Activated CD4-positive, CD25-positive, alpha-beta regulatory T cell treated with anti-CD3 and anti-CD28 coated beads, Interleukin-2, amount 50 U/mL, for 16 hours (primary cell): Measurements from ENCODE around the gene PTGDR.

Experiments
- DNase-seq: peaks from one replicate; pipeline ENCODE4 v3.0.0-alpha.2; 2020; ENCODE audit warnings: low read depth, low spot score

PTGDR gene, protein sequence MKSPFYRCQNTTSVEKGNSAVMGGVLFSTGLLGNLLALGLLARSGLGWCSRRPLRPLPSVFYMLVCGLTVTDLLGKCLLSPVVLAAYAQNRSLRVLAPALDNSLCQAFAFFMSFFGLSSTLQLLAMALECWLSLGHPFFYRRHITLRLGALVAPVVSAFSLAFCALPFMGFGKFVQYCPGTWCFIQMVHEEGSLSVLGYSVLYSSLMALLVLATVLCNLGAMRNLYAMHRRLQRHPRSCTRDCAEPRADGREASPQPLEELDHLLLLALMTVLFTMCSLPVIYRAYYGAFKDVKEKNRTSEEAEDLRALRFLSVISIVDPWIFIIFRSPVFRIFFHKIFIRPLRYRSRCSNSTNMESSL

DNA sequence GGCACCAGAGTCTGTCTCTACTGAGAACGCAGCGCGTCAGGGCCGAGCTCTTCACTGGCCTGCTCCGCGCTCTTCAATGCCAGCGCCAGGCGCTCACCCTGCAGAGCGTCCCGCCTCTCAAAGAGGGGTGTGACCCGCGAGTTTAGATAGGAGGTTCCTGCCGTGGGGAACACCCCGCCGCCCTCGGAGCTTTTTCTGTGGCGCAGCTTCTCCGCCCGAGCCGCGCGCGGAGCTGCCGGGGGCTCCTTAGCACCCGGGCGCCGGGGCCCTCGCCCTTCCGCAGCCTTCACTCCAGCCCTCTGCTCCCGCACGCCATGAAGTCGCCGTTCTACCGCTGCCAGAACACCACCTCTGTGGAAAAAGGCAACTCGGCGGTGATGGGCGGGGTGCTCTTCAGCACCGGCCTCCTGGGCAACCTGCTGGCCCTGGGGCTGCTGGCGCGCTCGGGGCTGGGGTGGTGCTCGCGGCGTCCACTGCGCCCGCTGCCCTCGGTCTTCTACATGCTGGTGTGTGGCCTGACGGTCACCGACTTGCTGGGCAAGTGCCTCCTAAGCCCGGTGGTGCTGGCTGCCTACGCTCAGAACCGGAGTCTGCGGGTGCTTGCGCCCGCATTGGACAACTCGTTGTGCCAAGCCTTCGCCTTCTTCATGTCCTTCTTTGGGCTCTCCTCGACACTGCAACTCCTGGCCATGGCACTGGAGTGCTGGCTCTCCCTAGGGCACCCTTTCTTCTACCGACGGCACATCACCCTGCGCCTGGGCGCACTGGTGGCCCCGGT lies at the start of gene PTGDR:
PTGDR (plus strand) TSS at position 198 of the 778 bp plus-strand sequence; CDS start at position 315, 117 bp downstream.
- DNase-seq = no peak

DNA sequence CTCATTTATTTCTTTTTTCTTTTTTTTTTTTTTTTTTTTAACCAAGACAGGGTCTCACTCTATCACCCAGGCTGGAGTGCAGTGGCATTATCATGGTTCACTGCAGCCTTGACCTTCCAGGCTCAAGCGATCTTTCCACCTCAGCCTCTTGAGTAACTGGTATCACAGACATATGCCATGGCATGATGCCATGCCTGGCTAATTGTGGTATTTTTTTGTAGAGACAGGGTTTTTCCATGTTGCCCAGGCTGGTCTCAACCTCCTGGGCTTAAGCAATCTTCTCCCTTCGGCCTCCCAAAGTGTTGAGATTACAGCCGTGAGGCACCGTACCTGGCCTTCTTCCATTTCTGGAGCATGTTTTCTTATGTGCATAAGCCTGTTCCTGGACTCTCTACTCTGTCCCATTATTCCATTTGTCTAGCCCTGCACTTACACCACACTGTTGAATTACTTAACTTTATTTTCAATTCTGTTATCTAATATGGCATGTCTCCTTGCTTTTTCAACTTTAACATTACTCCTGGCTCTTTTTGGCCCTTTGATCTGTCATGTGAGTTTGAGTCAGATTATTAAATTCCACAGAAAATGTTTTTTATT lies 47.9 kb upstream of the PTGDR start:
- DNase-seq = no peak

DNA sequence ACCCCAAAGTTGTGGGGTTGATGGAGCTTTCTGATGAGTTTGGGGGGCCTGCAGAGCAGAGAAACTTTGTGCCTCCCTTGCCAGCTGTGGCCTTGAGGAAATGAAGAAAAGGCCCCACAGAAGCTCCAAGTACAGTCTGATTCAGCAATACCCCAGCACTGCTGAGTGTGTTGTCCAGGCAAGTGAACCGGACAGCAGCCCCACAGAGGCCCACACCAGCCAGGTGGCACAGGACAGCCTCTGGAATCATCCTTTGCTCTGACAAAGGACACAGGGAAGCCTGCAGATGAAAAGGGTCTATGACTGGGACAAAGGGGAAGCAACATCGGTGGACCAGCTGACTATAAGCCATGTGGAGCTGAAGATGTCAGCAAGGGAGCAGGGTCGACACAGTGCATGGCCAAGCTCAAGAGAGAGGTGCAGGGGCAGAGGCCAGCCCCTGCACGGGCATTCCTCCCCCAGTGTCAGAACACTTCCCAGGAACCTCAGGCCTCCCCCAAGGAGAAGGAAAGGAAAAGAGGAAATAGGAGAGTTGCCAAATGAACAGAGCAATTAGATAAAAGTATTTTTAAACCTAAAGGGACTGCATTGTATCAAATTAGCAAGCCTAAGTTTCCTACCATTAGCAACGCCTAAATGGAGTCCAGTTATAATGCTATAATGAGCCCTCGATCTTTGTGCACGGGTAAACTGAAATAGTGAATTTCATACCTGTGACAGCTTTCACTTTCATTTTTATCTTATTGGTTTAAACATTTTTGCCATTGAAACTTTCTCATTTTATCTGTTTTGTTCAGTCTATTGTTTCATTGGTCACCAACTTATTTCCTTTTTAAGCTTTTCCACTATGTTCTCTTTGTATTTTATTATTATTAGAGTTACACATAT lies 46.3 kb upstream of the PTGDR start:
- DNase-seq = no peak

DNA sequence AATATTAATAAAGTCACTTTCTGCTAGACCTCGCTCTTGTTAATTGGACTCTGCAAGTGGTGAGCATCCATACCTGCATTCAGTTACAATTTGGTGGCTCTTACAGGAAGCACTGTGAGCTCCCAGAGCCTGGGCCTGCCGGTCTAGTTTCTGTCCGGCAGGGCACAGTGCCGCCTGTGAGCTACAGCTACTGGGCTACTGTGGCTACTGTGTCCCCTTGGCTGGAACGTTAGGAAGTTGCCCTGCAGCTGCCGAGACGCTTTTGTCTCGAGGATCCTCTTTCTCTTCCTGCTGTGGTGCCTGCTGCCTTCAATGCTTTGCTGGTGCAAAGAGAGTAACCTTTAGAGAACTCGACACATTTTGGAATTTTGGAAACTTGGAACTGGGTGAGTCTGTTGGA lies 44.6 kb upstream of the PTGDR start:
- no peak for DNase-seq

DNA sequence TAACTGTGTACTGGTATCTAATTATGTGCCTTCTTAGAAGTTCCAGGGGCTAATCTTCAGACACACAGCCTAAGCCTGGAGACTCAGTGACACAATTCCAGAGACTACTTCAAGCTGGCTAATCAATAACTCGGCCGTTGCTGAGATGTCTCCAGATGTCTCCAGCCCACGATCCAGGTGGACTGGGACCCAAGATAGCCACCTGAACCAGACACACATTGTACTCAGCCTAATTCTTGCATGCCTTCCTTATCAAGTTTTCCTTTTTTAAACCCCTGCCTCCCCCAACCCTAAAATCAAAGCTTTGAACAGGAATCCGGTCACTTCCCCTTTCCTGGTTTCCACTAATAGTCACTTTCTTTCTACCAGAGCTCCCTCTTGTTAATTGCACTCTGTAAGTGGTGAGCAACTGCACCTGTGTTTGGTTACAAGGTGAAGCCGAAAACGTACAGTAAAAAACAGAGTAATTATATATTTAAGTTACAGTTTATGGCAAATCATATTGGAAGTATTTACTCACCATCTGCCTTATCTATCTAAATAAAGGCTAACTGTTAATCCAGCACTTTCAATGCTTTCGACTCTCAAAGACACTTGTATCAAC lies 39.8 kb upstream of the PTGDR start:
- no peak for DNase-seq

DNA sequence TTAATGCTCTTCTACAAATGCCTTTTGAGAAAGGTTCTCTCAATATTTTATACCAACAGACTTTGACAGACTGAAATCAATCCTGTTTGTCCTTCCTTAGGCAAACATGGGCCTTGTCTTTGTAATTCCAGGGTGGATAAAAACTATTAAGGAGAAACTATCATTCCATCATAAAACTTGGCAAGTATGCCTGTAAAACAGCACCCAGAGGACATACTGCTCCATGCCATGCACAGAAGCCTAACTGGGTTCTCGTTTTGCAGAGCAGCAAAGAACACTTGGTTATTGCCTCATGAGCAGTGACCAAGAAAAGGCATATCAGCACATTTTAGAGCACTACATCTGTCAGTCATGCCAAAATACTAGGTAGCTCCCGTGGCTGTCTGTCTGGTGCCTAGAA lies 33.8 kb upstream of the PTGDR start:
- no peak for DNase-seq

DNA sequence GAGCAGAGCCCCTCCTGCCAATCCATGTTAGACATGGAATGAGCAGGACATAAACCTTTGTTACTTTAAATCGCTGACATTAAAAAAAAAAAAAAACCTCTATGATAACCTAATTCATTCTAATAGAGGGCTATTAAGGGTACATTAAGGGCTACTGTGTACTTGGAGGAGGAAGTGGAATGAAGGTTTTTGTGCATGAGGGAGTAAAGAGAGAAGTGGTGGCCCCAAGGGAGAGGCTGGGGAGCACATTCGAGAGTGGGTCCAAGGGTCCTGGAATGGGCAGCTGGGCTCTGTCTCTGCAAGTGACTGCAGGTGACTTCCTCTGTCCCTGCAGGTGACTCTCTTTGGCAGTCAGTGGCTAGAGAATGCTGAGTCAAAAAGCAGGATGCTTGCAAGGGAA lies 32.1 kb upstream of the PTGDR start:
- DNase-seq = no peak

DNA sequence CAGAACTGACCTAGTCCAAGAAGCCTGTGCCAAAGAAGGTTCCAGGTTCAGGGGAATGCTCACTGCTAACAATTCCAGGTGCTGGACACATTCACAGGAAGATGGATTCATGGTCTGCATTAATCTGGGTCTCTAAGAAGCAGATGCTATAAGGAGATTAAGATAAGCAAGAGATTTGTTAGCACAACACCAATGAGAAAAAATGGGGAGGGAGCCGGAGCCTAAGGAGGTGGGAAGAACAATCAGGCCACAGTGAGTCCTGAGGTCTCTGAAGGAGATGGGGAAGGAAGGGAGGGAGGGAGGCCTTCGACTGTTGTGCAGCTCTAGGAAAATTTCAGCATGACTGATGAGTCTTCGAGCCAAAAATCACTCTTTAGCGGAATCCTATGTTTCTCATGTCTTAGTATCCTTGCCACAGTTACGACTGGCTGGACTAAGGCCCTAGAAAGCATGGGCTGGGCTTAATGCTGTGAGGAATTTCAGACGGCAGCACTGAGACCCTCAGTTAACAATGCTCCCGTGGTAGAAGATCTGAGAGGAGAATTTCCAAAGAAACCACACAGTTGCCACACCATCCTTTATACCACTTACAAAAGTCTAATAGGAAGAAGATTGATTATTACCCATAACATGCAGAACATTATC lies 31.5 kb upstream of the PTGDR start:
- no peak for DNase-seq

DNA sequence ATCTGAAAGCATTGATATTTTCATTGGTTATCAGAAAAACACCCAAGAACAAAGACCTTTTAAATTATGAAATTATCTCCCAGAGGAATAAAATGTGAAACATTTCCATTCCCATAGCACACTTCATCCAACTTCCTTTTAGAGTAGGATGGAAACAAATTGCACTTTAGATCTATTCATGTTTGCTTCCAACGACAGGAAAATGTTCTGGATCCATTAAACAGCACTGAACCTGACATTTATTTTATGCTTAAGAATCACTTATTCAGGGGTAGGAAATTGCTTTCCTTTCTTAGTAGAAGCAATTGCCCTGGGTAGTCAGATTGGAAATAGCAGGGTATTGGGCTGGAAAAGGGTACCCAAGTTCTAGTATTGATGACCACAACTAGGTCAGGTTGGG lies 28.8 kb upstream of the PTGDR start:
- DNase-seq = no peak

DNA sequence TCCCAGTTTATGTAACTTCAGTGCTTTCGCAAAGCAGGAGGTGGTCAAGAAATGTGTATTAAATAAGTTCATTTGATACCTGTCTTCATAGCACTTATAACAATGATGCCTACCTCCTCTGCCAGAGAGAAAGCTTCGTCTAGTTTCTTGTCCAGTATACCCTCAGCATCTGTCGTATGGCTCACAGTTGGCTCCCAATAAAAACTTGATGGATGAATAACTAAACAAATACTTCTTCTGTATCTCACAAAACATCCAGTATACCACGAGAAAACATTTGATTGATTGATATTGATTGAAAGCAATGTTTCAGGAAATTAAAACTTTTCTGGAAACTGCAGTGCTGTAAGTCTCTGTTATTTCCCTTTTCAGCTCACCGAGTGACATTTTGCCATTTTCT lies 26.9 kb upstream of the PTGDR start:
- DNase-seq = no peak

DNA sequence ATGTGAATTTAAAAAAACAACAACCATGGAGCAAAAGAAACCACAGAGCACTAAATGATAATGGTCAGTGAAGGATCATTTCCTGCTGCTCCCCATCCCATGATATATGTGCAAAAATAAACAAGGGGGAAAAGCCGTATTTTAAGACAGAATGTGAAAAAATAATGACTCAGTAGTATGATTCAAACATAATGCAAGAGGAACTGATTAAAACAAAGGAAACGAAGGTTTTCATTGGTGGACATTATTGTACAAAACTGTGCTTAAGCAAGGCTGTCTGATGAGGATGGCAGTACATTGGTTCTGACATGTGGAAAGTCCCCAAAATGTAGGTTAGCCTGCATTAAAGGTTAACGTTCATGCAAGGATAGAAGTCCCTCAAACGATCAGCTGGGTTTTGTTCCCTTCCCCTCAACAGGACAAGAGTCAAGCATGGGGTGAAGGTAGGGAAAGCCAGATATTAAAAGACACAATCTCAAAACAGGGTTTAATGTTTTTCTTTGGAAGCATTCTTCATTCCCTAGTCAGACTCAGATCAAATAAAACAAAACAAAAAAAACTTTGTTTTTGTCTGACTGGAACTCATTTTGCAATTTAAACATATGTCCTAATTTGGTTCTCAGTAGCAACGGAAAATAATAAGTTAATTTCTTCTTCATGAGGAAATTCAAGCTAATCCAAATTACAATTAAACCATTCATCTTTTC lies 26.3 kb upstream of the PTGDR start:
- no peak for DNase-seq

DNA sequence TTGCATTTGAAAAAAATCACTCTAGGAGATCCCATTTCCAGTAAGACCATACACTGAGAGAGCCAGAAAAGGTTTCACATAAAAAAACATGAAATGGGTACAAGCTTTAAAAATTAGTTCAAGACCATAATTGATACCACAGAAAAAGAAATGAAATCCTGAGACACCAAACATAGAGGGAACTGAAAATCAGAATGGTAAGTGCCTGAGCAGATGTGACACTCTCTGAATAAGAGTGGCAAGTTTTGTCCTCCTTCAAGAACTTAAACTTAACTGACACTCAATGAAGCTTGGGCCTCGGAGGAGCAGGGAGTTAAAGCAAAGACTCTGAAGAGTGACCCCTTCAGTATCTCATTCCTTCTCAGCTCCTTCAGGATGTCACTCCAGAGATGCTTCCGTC lies 23.2 kb upstream of the PTGDR start:
- no peak for DNase-seq

DNA sequence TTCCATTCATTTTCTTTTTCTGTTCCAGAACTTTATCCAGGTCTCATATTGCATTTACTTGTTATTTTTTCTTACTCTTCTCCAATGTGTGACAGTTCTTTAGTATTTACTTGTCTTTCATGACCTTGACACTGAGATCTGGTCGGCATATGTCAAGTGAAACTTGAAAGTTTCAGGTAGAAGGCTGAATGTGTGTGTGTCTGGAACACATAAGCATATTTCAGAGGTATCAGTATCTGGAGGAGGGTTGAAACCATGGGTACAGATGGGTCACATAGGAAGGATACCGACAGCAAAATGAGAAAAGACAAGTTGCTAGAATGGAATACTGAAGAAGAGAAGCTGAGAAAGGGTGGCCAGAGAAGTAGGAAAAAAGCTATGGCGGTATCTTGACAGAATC lies 22.5 kb upstream of the PTGDR start:
- no peak for DNase-seq

DNA sequence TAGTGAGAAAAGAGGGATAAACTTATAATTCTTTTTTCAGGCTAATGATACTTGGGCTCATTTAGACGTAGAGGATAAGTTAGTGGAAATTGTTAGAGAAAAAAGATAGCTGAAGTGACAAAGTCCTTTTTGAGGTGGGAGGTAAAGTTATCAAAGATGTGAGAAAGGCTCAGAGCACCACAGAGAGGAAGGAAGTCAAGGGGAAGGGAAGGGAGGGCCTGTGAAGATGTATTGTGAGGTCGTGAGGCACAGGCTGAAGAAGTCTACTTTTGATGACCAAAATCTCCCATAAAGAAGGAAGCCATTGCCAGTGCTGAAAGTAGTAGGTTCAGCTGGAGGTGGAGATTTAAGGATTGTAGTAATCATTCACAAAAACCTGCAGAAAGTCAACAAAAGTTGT lies 19.4 kb upstream of the PTGDR start:
- no peak for DNase-seq

DNA sequence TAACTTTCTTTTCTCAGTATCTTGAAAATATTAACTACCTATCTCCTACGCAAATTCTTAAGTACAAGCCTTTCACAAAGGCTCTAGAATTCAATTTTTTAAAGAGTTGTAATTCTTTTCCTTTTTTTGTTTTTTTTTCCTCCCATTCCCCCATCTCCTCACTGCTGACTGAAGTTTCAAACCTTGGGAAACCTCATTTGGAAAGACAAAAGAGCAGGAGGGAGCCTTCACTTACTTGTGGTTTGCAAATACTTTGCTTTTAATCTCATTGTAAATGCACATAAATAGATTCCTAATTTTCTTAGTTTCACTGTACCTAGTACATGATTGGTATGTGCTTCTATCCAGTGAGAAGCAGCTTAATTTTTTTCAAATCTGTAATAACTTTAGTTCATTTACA lies 15.8 kb upstream of the PTGDR start:
- no peak for DNase-seq

DNA sequence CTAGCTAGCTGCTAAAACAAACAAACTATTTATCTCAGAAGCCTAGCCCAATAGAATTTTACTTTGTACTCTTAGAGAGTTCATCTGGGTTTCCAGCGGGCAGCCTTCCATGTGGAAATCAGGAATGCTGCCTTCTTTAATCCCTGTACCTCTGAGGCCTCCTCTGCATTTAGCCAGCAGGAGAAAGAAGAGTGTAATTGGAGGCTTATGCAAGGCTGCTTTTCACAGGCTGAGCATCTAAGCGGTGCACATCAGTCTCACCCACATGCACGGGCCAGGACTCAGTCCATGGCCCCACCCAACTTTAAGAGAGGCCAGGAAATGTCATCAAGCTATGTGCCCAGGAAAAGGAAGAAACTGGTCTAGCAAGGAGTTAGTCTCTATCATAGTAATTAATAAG lies 14.0 kb upstream of the PTGDR start:
- no peak for DNase-seq

DNA sequence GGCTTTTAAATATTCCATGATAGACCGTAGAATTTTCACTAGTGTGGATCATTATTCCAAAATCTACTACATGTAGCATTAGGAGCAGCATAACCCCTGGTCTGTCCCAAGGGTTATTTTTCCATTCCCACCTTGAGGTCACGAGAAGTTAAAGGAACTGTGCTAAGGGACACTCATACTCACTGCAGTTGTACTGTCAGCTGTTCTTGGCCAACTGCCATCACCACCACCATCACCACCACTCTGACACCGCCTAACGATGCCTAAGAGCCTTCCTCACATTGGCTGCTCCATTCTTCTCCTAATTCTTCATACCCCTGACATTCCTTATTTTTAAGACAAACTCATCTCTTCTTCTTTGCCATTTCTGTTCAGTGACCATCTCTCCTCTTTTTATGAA lies 13.4 kb upstream of the PTGDR start:
- DNase-seq = no peak

DNA sequence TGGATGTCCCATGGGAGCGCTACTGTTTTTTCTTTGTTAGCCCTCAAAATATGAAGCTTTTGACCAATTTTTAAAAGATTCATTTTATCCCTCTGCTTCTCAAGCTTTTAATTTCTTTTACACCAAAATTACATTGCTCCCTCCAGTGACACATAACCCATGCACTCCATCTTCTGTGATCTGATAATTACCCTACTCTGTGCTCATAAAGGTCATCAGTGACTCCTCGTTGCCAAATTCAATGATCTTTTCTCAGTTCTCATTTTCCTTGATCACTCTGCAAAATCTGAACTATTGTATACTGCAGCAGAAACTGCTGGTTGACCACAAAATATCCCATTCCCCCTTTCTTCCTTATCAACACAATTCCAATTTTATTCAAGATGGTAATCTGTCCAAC lies 8.7 kb upstream of the PTGDR start:
- DNase-seq = no peak

DNA sequence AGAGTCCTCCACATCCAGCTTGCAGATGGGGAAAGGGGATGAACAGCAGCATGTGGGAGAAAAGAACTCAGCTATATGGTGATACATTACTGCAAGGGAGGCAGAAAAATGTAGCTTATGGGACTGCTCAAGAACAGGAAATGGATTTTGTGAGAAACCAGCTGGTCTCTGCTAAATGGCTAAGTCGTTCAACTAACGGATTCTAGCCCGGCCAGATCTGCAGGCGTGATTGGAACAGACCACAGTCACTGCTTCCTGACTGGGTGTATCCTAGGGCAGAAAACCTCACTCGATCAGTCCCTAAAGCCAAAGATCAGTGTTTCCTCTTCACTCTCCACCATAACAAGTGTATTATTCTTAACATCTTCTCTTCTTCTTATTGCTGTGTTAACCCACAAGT lies 8.1 kb upstream of the PTGDR start:
- DNase-seq = no peak

DNA sequence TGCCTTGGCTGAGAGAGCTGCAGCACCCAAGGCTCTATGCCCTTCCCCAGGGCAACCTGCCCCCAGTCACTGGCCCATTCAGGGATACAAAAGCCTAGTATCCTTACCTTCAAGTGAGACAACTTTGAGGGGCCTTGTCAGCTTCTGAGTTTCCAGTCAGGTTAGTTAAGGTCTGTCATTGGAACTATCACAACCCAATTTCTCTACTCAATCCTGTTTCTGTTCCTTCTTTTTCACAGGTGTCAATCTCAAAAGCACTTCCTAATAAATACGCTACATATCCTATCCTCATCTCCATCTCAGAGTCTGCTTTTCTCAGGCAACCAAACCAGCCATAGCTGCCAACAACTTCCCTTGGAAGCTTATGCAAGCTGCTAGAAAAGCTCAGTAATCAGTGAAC lies 4.9 kb upstream of the PTGDR start:
- no peak for DNase-seq
